HEK293 (cell line): ENCODE data around the gene RAB44.

ENCODE experiments used
- CTCF ChIA-PET: fragments of 350-600 bp; formaldehyde crosslinking; extraction: SDS; loops from one replicate; lab custom pipeline; 2021; ENCODE audit warnings: antibody characterized with exemption; lab: Yijun Ruan, JAX
- POLR2A ChIA-PET: fragments of 300-600 bp; formaldehyde crosslinking; extraction: SDS; loops from one replicate; lab custom pipeline; 2020; ENCODE audit warnings: antibody characterized with exemption, inconsistent platforms; lab: Yijun Ruan, JAX
- H3K27ac ChIP-seq: fragments of 200-500 bp; sonication (Bioruptor generic); 2 replicates; pipeline ENCODE4 v1.5.1; 2014; ENCODE audit warnings: low read depth, low read length, control low read depth, inconsistent platforms; ENCODE audit errors: extremely low read depth
- H3K36me3 ChIP-seq, 2 experiments: fragments of 200-500 bp in 1 of 2; sonication (Bioruptor generic) in 1 of 2; 1 replicate in 1 of 2; 2 replicates in 1 of 2; pipeline ENCODE4 v1.5.1; 2014 to 2017; ENCODE audit warnings: inconsistent platforms in 2 of 2, low read length in 2 of 2; ENCODE audit not compliant: control insufficient read depth in 2 of 2, insufficient read depth in 1 of 2
- H3K4me1 ChIP-seq: fragments of 200-500 bp; sonication (Bioruptor generic); 2 replicates; pipeline ENCODE4 v1.5.1; 2014; ENCODE audit warnings: mild to moderate bottlenecking, low read length, inconsistent platforms; ENCODE audit not compliant: control insufficient read depth, insufficient read depth
- H3K4me3 ChIP-seq: 2 replicates; pipeline ENCODE4 v1.5.1; 2011; ENCODE audit warnings: low read depth, mild to moderate bottlenecking, control low read depth, low read length, moderate library complexity
- H3K9me3 ChIP-seq: fragments of 200-500 bp; sonication (Bioruptor generic); 2 replicates; pipeline ENCODE4 v1.5.1; 2014; ENCODE audit warnings: low read depth, low read length, inconsistent platforms; ENCODE audit not compliant: control insufficient read depth, insufficient read depth
- BCL11A ChIP-seq: fragments of 450-650 bp; formaldehyde crosslinking; IDR thresholded peaks from 2 replicates; pipeline ENCODE4 v1.5.1; 2016; ENCODE audit warnings: low read depth, missing biosample characterization, missing genetic modification characterization
- BCL11B ChIP-seq: fragments of 450-650 bp; formaldehyde crosslinking; IDR thresholded peaks from 2 replicates; pipeline ENCODE4 v1.5.1; 2016; ENCODE audit warnings: low read depth, missing biosample characterization, missing genetic modification characterization
- EGR2 ChIP-seq: fragments of 450-650 bp; formaldehyde crosslinking; IDR thresholded peaks from 2 replicates; pipeline ENCODE4 v1.5.1; 2016; ENCODE audit warnings: low read depth, missing biosample characterization, missing genetic modification characterization
- GLI4 ChIP-seq: fragments of 450-650 bp; formaldehyde crosslinking; IDR thresholded peaks from 2 replicates; pipeline ENCODE4 v1.5.1; 2016; ENCODE audit warnings: missing biosample characterization, missing genetic modification characterization
- GLIS2 ChIP-seq: fragments of 450-650 bp; formaldehyde crosslinking; IDR thresholded peaks from 2 replicates; pipeline ENCODE4 v1.5.1; 2016; ENCODE audit warnings: missing biosample characterization, missing genetic modification characterization
- KLF16 ChIP-seq: fragments of 450-650 bp; formaldehyde crosslinking; IDR thresholded peaks from 2 replicates; pipeline ENCODE4 v1.5.1; 2017; ENCODE audit warnings: missing biosample characterization, missing genetic modification characterization
- MYNN ChIP-seq: fragments of 450-650 bp; formaldehyde crosslinking; IDR thresholded peaks from 2 replicates; pipeline ENCODE4 v1.5.1; 2016; ENCODE audit warnings: missing biosample characterization, missing genetic modification characterization, borderline replicate concordance
- MZF1 ChIP-seq: fragments of 450-650 bp; formaldehyde crosslinking; IDR thresholded peaks from 2 replicates; pipeline ENCODE4 v1.5.1; 2017; ENCODE audit warnings: missing biosample characterization, missing genetic modification characterization, borderline replicate concordance
- PRDM1 ChIP-seq: fragments of 450-650 bp; formaldehyde crosslinking; IDR thresholded peaks from 2 replicates; pipeline ENCODE4; 2016; ENCODE audit warnings: missing biosample characterization, missing genetic modification characterization
- SP7 ChIP-seq: fragments of 450-650 bp; formaldehyde crosslinking; IDR thresholded peaks from 2 replicates; pipeline ENCODE4 v1.5.1; 2016; ENCODE audit warnings: missing biosample characterization, missing genetic modification characterization
- ZFP41 ChIP-seq: fragments of 450-650 bp; formaldehyde crosslinking; IDR thresholded peaks from 2 replicates; pipeline ENCODE4 v1.5.1; 2016; ENCODE audit warnings: missing biosample characterization, missing genetic modification characterization, borderline replicate concordance
- ZFP69B ChIP-seq: fragments of 450-650 bp; formaldehyde crosslinking; IDR thresholded peaks from 2 replicates; pipeline ENCODE4 v1.5.1; 2016; ENCODE audit warnings: missing biosample characterization, missing genetic modification characterization
- ZNF140 ChIP-seq: fragments of 450-650 bp; formaldehyde crosslinking; IDR thresholded peaks from 2 replicates; pipeline ENCODE4 v1.5.1; 2016; ENCODE audit warnings: missing biosample characterization, missing genetic modification characterization
- ZNF175 ChIP-seq: fragments of 450-650 bp; formaldehyde crosslinking; IDR thresholded peaks from 2 replicates; pipeline ENCODE4 v1.5.1; 2016; ENCODE audit warnings: missing biosample characterization, missing genetic modification characterization
- ZNF184 ChIP-seq: fragments of 450-650 bp; IDR thresholded peaks from 2 replicates; pipeline ENCODE4 v1.5.1; 2018; ENCODE audit warnings: missing biosample characterization, mild to moderate bottlenecking, missing genetic modification characterization
- ZNF202 ChIP-seq: fragments of 450-650 bp; formaldehyde crosslinking; IDR thresholded peaks from 2 replicates; pipeline ENCODE4 v1.5.1; 2016; ENCODE audit warnings: missing biosample characterization, missing genetic modification characterization, borderline replicate concordance
- ZNF248 ChIP-seq: fragments of 450-650 bp; formaldehyde crosslinking; IDR thresholded peaks from 2 replicates; pipeline ENCODE4 v1.5.1; 2017; ENCODE audit warnings: missing biosample characterization, missing genetic modification characterization
- ZNF324 ChIP-seq: fragments of 450-650 bp; formaldehyde crosslinking; IDR thresholded peaks from 2 replicates; pipeline ENCODE4 v1.5.1; 2016; ENCODE audit warnings: missing biosample characterization, missing genetic modification characterization
- ZNF335 ChIP-seq: fragments of 450-650 bp; formaldehyde crosslinking; conservative IDR thresholded peaks from 2 replicates; pipeline ENCODE4 v1.5.1; 2016; ENCODE audit warnings: missing biosample characterization, missing genetic modification characterization
- ZNF354C ChIP-seq: fragments of 450-650 bp; formaldehyde crosslinking; IDR thresholded peaks from 2 replicates; pipeline ENCODE4 v1.5.1; 2016; ENCODE audit warnings: missing biosample characterization, missing genetic modification characterization, low read depth, borderline replicate concordance
- ZNF501 ChIP-seq: fragments of 450-650 bp; formaldehyde crosslinking; IDR thresholded peaks from 2 replicates; pipeline ENCODE4 v1.5.1; 2016; ENCODE audit warnings: missing biosample characterization, missing genetic modification characterization
- ZNF514 ChIP-seq: fragments of 450-650 bp; formaldehyde crosslinking; IDR thresholded peaks from 2 replicates; pipeline ENCODE4 v1.5.1; 2016; ENCODE audit warnings: missing biosample characterization, missing genetic modification characterization
- ZNF560 ChIP-seq: fragments of 450-650 bp; formaldehyde crosslinking; IDR thresholded peaks from 2 replicates; pipeline ENCODE4 v1.5.1; 2017; ENCODE audit warnings: missing biosample characterization, missing genetic modification characterization, borderline replicate concordance
- ZNF701 ChIP-seq: fragments of 450-650 bp; formaldehyde crosslinking; IDR thresholded peaks from 2 replicates; pipeline ENCODE4 v1.5.1; 2016; ENCODE audit warnings: missing biosample characterization, missing genetic modification characterization
- ZNF768 ChIP-seq: fragments of 450-650 bp; formaldehyde crosslinking; IDR thresholded peaks from 2 replicates; pipeline ENCODE4 v1.5.1; 2018; ENCODE audit warnings: missing biosample characterization, mild to moderate bottlenecking, missing genetic modification characterization
- ZSCAN30 ChIP-seq: fragments of 450-650 bp; IDR thresholded peaks from 2 replicates; pipeline ENCODE4 v1.5.1; 2018; ENCODE audit warnings: missing biosample characterization, mild to moderate bottlenecking, missing genetic modification characterization, moderate library complexity
- ZXDB ChIP-seq: fragments of 450-650 bp; formaldehyde crosslinking; IDR thresholded peaks from 2 replicates; pipeline ENCODE4 v1.5.1; 2016; ENCODE audit warnings: missing biosample characterization, missing genetic modification characterization
- TF ChIP-seq, protein P1 (sequence below): fragments of 450-650 bp; formaldehyde crosslinking; IDR thresholded peaks from 2 replicates; pipeline ENCODE4 v1.5.1; 2016; ENCODE audit warnings: missing biosample characterization, missing genetic modification characterization
- TF ChIP-seq, protein P2 (sequence below): fragments of 450-650 bp; IDR thresholded peaks from 2 replicates; pipeline ENCODE4 v1.5.1; 2018; ENCODE audit warnings: missing biosample characterization, missing genetic modification characterization
- TF ChIP-seq, protein P3 (sequence below): fragments of 450-650 bp; formaldehyde crosslinking; IDR thresholded peaks from 2 replicates; pipeline ENCODE4 v1.5.1; 2016; ENCODE audit warnings: missing biosample characterization, missing genetic modification characterization
- TF ChIP-seq, protein P4 (sequence below): fragments of 450-650 bp; formaldehyde crosslinking; IDR thresholded peaks from 2 replicates; pipeline ENCODE4 v1.5.1; 2016; ENCODE audit warnings: missing biosample characterization, missing genetic modification characterization, borderline replicate concordance
- TF ChIP-seq, protein P5 (sequence below): fragments of 450-650 bp; formaldehyde crosslinking; IDR thresholded peaks from 2 replicates; pipeline ENCODE4 v1.5.1; 2017; ENCODE audit warnings: missing biosample characterization, missing genetic modification characterization

Gene RAB44

DNA sequence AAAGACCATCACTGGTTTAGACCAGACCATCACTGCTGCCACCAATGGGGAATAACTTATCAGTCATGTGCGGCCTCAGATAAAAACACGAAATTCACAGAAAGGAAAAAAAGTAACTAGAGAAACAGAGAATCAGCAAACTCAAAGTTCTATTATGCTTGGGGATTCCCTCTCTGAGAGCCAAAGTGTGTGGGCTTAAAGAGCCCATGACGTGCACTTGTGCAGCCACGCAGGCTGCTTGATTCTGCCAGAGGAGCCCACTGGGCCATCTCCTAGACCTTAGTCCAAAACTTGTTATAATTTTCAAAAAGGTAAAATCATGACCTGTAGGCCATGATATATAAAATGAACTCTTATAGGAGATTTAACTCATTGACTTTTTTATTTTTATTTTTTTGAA, 15.2 kb downstream of the RAB44 start:
- Histone ChIP-seq H3K4me1 (no peaks in the 10 kb centered on the region), H3K36me3 (no peaks in the 10 kb centered on the region), H3K9me3 (no peaks in the 10 kb centered on the region), H3K4me3 (no peak overlapping the region), H3K27ac (no peak overlapping the region)
- ChIA-PET POLR2A (no interaction called here), CTCF (interaction anchor here (0.7 to 4.8 kb wide), 4 partner anchors 11 to 97 kb away, joined by 3 to 19 read pairs (median 6); no protein-coding TSS in a partner anchor)
- TF ChIP-seq ZNF140 (tag by site-specific recombination) (no peak), BCL11A (tag by site-specific recombination) (no peak), ZNF560 (tag by site-specific recombination) (no peak), ZNF184 (tag by site-specific recombination) (no peak), ZXDB (no peak), ZNF514 (tag by site-specific recombination) (no peak), MYNN (no peak), ZSCAN30 (tag by site-specific recombination) (no peak), BCL11B (no peak), EGR2 (no peak), ZNF335 (tag by site-specific recombination) (no peak), ZFP69B (tag by site-specific recombination) (no peak), SP7 (tag by site-specific recombination) (no peak), KLF16 (no peak), MZF1 (tag by site-specific recombination) (no peak), ZNF324 (tag by site-specific recombination) (no peak), ZNF768 (tag by site-specific recombination) (no peak)
- TF ChIP-seq, protein P1, sequence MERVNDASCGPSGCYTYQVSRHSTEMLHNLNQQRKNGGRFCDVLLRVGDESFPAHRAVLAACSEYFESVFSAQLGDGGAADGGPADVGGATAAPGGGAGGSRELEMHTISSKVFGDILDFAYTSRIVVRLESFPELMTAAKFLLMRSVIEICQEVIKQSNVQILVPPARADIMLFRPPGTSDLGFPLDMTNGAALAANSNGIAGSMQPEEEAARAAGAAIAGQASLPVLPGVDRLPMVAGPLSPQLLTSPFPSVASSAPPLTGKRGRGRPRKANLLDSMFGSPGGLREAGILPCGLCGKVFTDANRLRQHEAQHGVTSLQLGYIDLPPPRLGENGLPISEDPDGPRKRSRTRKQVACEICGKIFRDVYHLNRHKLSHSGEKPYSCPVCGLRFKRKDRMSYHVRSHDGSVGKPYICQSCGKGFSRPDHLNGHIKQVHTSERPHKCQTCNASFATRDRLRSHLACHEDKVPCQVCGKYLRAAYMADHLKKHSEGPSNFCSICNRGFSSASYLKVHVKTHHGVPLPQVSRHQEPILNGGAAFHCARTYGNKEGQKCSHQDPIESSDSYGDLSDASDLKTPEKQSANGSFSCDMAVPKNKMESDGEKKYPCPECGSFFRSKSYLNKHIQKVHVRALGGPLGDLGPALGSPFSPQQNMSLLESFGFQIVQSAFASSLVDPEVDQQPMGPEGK (tag by site-specific recombination): no peak
- TF ChIP-seq, protein P2, sequence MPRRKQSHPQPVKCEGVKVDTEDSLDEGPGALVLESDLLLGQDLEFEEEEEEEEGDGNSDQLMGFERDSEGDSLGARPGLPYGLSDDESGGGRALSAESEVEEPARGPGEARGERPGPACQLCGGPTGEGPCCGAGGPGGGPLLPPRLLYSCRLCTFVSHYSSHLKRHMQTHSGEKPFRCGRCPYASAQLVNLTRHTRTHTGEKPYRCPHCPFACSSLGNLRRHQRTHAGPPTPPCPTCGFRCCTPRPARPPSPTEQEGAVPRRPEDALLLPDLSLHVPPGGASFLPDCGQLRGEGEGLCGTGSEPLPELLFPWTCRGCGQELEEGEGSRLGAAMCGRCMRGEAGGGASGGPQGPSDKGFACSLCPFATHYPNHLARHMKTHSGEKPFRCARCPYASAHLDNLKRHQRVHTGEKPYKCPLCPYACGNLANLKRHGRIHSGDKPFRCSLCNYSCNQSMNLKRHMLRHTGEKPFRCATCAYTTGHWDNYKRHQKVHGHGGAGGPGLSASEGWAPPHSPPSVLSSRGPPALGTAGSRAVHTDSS (tag by site-specific recombination): no peak

DNA sequence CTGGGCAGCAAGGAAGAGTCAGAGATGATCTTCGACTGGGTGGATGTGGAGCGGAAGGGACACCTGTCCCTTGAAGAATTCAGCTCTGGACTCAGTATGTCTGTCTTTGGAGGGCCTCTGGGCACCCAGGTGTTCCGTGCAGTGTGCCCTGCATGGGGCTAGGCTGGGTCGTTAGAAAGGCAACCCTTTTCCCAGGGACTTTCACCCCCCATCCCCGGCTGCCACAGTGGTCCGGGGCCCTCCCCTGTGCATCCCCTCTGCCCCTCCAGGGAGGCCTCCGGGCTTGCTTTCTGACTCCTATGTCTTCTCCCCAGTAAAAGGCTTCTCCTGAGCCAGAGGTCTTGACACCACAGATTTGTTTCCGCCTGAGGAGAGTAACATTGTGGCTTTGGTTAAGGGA, 16.2 kb downstream of the RAB44 start:
- ChIA-PET CTCF (interaction anchor here (1.1 kb wide), 1 partner anchor 70 kb away, joined by 3 read pairs; no protein-coding TSS in a partner anchor), POLR2A (interaction anchor here (0.6 kb wide), 1 partner anchor 187 kb away, joined by 3 read pairs; no protein-coding TSS in a partner anchor)
- H3K4me3 ChIP-seq: no peak overlapping the region
- no peak overlapping the region for H3K27ac ChIP-seq
- no peaks in the 10 kb centered on the region for H3K4me1 ChIP-seq
- no peaks in the 10 kb centered on the region for H3K9me3 ChIP-seq
- H3K36me3 ChIP-seq: no peaks in the 10 kb centered on the region
- TF ChIP-seq ZNF354C (tag by site-specific recombination) (no peak), ZNF701 (no peak), ZNF175 (tag by site-specific recombination) (no peak), ZNF501 (tag by site-specific recombination) (no peak), ZFP41 (tag by site-specific recombination) (no peak), PRDM1 (tag by site-specific recombination) (no peak), ZNF248 (tag by site-specific recombination) (no peak), GLI4 (tag by site-specific recombination) (no peak), GLIS2 (tag by site-specific recombination) (no peak), ZNF202 (tag by site-specific recombination) (no peak)
- TF ChIP-seq, protein P3, sequence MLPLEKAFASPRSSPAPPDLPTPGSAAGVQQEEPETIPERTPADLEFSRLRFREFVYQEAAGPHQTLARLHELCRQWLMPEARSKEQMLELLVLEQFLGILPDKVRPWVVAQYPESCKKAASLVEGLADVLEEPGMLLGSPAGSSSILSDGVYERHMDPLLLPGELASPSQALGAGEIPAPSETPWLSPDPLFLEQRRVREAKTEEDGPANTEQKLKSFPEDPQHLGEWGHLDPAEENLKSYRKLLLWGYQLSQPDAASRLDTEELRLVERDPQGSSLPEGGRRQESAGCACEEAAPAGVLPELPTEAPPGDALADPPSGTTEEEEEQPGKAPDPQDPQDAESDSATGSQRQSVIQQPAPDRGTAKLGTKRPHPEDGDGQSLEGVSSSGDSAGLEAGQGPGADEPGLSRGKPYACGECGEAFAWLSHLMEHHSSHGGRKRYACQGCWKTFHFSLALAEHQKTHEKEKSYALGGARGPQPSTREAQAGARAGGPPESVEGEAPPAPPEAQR (tag by site-specific recombination): no peak
- TF ChIP-seq, protein P4, sequence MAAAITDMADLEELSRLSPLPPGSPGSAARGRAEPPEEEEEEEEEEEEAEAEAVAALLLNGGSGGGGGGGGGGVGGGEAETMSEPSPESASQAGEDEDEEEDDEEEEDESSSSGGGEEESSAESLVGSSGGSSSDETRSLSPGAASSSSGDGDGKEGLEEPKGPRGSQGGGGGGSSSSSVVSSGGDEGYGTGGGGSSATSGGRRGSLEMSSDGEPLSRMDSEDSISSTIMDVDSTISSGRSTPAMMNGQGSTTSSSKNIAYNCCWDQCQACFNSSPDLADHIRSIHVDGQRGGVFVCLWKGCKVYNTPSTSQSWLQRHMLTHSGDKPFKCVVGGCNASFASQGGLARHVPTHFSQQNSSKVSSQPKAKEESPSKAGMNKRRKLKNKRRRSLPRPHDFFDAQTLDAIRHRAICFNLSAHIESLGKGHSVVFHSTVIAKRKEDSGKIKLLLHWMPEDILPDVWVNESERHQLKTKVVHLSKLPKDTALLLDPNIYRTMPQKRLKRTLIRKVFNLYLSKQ (tag by site-specific recombination): no peak
- TF ChIP-seq, protein P5, sequence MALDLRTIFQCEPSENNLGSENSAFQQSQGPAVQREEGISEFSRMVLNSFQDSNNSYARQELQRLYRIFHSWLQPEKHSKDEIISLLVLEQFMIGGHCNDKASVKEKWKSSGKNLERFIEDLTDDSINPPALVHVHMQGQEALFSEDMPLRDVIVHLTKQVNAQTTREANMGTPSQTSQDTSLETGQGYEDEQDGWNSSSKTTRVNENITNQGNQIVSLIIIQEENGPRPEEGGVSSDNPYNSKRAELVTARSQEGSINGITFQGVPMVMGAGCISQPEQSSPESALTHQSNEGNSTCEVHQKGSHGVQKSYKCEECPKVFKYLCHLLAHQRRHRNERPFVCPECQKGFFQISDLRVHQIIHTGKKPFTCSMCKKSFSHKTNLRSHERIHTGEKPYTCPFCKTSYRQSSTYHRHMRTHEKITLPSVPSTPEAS (tag by site-specific recombination): no peak
